SK-N-SH (cell line): ENCODE data around the gene DLG1. TPM values are rescaled to one million over a fixed set of nuclear protein-coding genes. Genes with fewer than 3 reads are reported as not detected.

Source experiments
- CTCF ChIA-PET: fragments of 300-600, 350-600 bp; formaldehyde crosslinking; extraction: SDS; loops from one replicate; lab custom pipeline; 2021; lab: Yijun Ruan, JAX
- POLR2A ChIA-PET: fragments of 350-600 bp; sonication (Branson Sonifier 250); formaldehyde crosslinking; extraction: SDS; loops from one replicate; lab custom pipeline; 2020; ENCODE audit warnings: antibody characterized with exemption, inconsistent platforms; lab: Yijun Ruan, JAX
- DNase-seq: peaks from one replicate; pipeline ENCODE4 v3.0.0; 2012
- H2AFZ ChIP-seq: fragments of 200-600 bp; sonication (generic); 2 replicates; pipeline ENCODE4 v1.8.1; 2016; ENCODE audit warnings: antibody characterized with exemption, mild to moderate bottlenecking, low read depth
- H3F3A ChIP-seq: fragments of 200-600 bp; sonication (generic); replicated peaks from 2 replicates; pipeline ENCODE3; 2016; ENCODE audit warnings: antibody characterized with exemption, mild to moderate bottlenecking; ENCODE audit not compliant: insufficient read depth
- H3K27ac ChIP-seq, 2 experiments: fragments of 200-500 bp in 1 of 2; fragments of 200-600 bp in 1 of 2; sonication (Bioruptor generic) in 1 of 2; sonication (generic), shearing (Covaris generic) in 1 of 2; 2 replicates each; pipeline versions ENCODE4 v1.5.1 to v1.6.1; 2014 to 2016; ENCODE audit warnings: low read depth in 2 of 2, inconsistent platforms in 1 of 2, low read length in 1 of 2, mild to moderate bottlenecking in 1 of 2, mixed read lengths in 1 of 2
- H3K27me3 ChIP-seq: fragments of 200-600 bp; sonication (generic), shearing (Covaris generic); 2 replicates; pipeline ENCODE4 v1.6.1; 2016; ENCODE audit warnings: mixed run types; ENCODE audit not compliant: insufficient read depth
- H3K36me3 ChIP-seq, 2 experiments: fragments of 200-500 bp in 1 of 2; fragments of 200-600 bp in 1 of 2; sonication (Bioruptor generic) in 1 of 2; sonication (generic) in 1 of 2; replicated peaks in 1 of 2; 2 replicates each; pipeline versions ENCODE3 to v1.5.1; 2014 to 2016; ENCODE audit warnings: low read length in 1 of 2, mild to moderate bottlenecking in 1 of 2; ENCODE audit not compliant: insufficient read depth in 2 of 2, control insufficient read depth in 1 of 2
- H3K4me1 ChIP-seq, 2 experiments: fragments of 200-500 bp in 1 of 2; fragments of 200-600 bp in 1 of 2; sonication (Bioruptor generic) in 1 of 2; sonication (generic), shearing (Covaris generic) in 1 of 2; 2 replicates each; pipeline versions ENCODE4 v1.5.1 to v1.6.1; 2014 to 2016; ENCODE audit warnings: low read depth in 1 of 2, low read length in 1 of 2, mixed run types in 1 of 2; ENCODE audit not compliant: insufficient read depth in 2 of 2, control insufficient read depth in 1 of 2
- H3K4me2 ChIP-seq: fragments of 200-600 bp; sonication (generic), shearing (Covaris generic); 2 replicates; pipeline ENCODE4 v1.6.1; 2017; ENCODE audit warnings: mixed run types
- H3K4me3 ChIP-seq, 2 experiments: fragments of 200-500 bp in 1 of 2; fragments of 200-600 bp in 1 of 2; sonication (Bioruptor generic) in 1 of 2; sonication (generic), shearing (Covaris generic) in 1 of 2; 2 replicates each; pipeline versions ENCODE4 v1.5.1 to v1.8.1; 2014 to 2016; ENCODE audit warnings: low read depth in 2 of 2, inconsistent platforms in 1 of 2, low read length in 1 of 2, mild to moderate bottlenecking in 1 of 2, mixed read lengths in 1 of 2, moderate library complexity in 1 of 2
- H3K79me2 ChIP-seq: fragments of 200-600 bp; sonication (generic); 2 replicates; pipeline ENCODE4 v1.8.1; 2017; ENCODE audit warnings: mild to moderate bottlenecking; ENCODE audit not compliant: insufficient read depth
- H3K9ac ChIP-seq: fragments of 200-600 bp; sonication (generic); 2 replicates; pipeline ENCODE4 v1.6.1; 2017; ENCODE audit warnings: mixed run types
- H3K9me2 ChIP-seq: fragments of 200-600 bp; sonication (generic); 2 replicates; pipeline ENCODE4 v1.6.1; 2017; ENCODE audit warnings: mixed run types
- H3K9me3 ChIP-seq: fragments of 200-600 bp; sonication (generic); 2 replicates; pipeline ENCODE4 v1.6.1; 2017; ENCODE audit warnings: mixed run types, mild to moderate bottlenecking, moderate library complexity
- H4K20me1 ChIP-seq: fragments of 200-600 bp; sonication (generic); 2 replicates; pipeline ENCODE4 v1.6.1; 2017; ENCODE audit warnings: mild to moderate bottlenecking, mixed run types; ENCODE audit not compliant: insufficient read depth
- EP300 ChIP-seq, 2 experiments: IDR thresholded peaks; 2 replicates each; pipeline versions ENCODE4 v1.4.0 to v1.6.1; 2012; ENCODE audit warnings: borderline replicate concordance in 1 of 2, low read depth in 1 of 2, low read length in 1 of 2
- FOXJ3 ChIP-seq: sonication (generic); formaldehyde crosslinking; IDR thresholded peaks from 2 replicates; pipeline ENCODE4 v1.5.1; 2020; ENCODE audit warnings: mild to moderate bottlenecking, missing genetic modification reagents
- FOXM1 ChIP-seq: IDR thresholded peaks from 2 replicates; pipeline ENCODE4 v1.4.0; 2012; ENCODE audit warnings: low read depth, mild to moderate bottlenecking
- JUND ChIP-seq: IDR thresholded peaks from 2 replicates; pipeline ENCODE4 v1.4.0; 2012
- MXI1 ChIP-seq: IDR thresholded peaks from 2 replicates; pipeline ENCODE4 v1.6.1; 2012; ENCODE audit warnings: mild to moderate bottlenecking, low read depth, low read length, improper control_type of control experiment
- POLR2AphosphoS5 ChIP-seq: IDR thresholded peaks from 2 replicates; pipeline ENCODE4 v1.6.1; 2012; ENCODE audit warnings: low read depth, low read length
- TAF1 ChIP-seq: IDR thresholded peaks from 2 replicates; pipeline ENCODE4 v1.6.1; 2012; ENCODE audit warnings: low read depth, mild to moderate bottlenecking, low read length, moderate library complexity, borderline replicate concordance
- WGBS: methylation state at CpG from one replicate; pipeline ENCODE4 v1.1.6; 2017; ENCODE audit warnings: low lambda C conversion rate; 5-methylcytosine and 5-hydroxymethylcytosine counted together
- polyA plus RNA-seq, 3 experiments: library from polyadenylated mRNA; depleted of rRNA; stranded (reverse); fragments of >200 nt; gene quantifications; 2 replicates each; pipeline ENCODE4 v1.2.3, GENCODE V29; 2012
- TF ChIP-seq, protein P1 (sequence below): IDR thresholded peaks from 2 replicates; pipeline ENCODE4; 2012
- TF ChIP-seq, protein P2 (sequence below): IDR thresholded peaks from 2 replicates; pipeline ENCODE4 v1.6.1; 2012; ENCODE audit warnings: mild to moderate bottlenecking, low read depth, low read length, moderate library complexity
- TF ChIP-seq, protein P3 (sequence below): IDR thresholded peaks from 2 replicates; pipeline ENCODE4 v1.4.0; 2012; ENCODE audit warnings: low read depth, borderline replicate concordance
- TF ChIP-seq, protein P4 (sequence below): fragments of 200-600 bp; sonication (generic); IDR thresholded peaks from 2 replicates; pipeline ENCODE4 v1.6.1; 2017; ENCODE audit warnings: antibody characterized with exemption, mild to moderate bottlenecking, moderate library complexity
- TF ChIP-seq, protein P5 (sequence below): fragments of 150-350 bp; IDR thresholded peaks from 2 replicates; pipeline ENCODE4 v1.6.1; 2017; ENCODE audit warnings: antibody characterized with exemption, low read length, low read depth, borderline replicate concordance

The DLG1 gene
- polyA plus RNA-seq, 1 of the 3 experiments (the other 2 are of a cell fraction): 16.5 TPM

DNA sequence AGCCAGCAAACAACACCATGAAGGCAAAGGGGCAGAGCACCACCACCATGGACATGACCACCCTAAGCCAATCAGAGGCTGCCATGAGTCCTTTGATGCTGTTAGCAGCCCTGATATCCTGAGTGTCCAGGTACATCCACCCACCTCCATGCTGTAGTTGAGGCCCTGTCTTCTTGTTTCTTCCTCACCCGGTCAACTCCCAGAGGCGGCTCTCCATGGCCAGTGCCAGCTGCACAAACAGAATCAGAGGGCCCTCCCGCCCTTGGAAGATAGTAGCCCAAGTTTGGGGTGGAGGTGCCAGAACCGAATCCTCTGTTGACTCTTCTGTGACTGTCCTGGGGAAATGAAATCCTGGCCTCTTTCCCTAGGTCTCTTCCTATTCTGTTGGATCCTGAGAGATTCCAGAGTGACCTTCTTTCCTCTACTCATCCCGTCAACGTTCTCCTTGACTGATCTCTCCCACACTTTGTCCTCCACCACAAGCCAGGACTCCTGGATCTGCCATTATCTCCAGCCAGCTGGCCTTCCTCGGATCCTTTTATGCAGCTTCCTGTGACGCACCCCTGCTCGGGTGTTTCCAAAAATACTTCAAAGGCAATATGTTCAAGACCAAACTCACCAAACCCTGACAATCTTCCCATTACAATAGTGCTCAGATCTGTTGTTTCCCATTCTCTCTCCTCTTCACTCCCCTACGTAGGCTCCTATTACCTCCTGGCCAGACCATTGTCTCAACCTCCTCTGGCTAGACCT lies 45.4 kb upstream of the DLG1 start:
- POLR2A ChIA-PET: no interaction called here
- Histone ChIP-seq H3K79me2 (no peaks in the 10 kb centered on the region), H3K4me3 (no peak overlapping the region), H3K9me3 (no peaks in the 10 kb centered on the region), H3K27me3 (no peaks in the 10 kb centered on the region), H3K4me1 (peaks cover 12 to 15% of the 10 kb centered on the region in 2 experiments; a peak in 3 of 4 replicates), H3F3A (no peaks in the 10 kb centered on the region), H2AFZ (no peak overlapping the region), H3K9ac (no peak overlapping the region), H3K27ac (no peak overlapping the region), H4K20me1 (no peaks in the 10 kb centered on the region), H3K36me3 (no peaks in the 10 kb centered on the region), H3K4me2 (no peak overlapping the region), H3K9me2 (no peaks in the 10 kb centered on the region)
- TF ChIP-seq FOXM1 (no peak), POLR2AphosphoS5 (no peak), MXI1 (no peak), FOXJ3 (CRISPR knock-in tag) (no peak), JUND (no peak), TAF1 (no peak), EP300 (IDR thresholded peaks at IDR 0.05; ENCODE audit: borderline replicate concordance in 1 of 2, low read depth in 1 of 2, low read length in 1 of 2) (no peak)
- TF ChIP-seq, protein P1, sequence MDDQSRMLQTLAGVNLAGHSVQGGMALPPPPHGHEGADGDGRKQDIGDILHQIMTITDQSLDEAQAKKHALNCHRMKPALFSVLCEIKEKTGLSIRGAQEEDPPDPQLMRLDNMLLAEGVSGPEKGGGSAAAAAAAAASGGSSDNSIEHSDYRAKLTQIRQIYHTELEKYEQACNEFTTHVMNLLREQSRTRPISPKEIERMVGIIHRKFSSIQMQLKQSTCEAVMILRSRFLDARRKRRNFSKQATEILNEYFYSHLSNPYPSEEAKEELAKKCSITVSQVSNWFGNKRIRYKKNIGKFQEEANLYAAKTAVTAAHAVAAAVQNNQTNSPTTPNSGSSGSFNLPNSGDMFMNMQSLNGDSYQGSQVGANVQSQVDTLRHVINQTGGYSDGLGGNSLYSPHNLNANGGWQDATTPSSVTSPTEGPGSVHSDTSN: no peak
- TF ChIP-seq, protein P2, sequence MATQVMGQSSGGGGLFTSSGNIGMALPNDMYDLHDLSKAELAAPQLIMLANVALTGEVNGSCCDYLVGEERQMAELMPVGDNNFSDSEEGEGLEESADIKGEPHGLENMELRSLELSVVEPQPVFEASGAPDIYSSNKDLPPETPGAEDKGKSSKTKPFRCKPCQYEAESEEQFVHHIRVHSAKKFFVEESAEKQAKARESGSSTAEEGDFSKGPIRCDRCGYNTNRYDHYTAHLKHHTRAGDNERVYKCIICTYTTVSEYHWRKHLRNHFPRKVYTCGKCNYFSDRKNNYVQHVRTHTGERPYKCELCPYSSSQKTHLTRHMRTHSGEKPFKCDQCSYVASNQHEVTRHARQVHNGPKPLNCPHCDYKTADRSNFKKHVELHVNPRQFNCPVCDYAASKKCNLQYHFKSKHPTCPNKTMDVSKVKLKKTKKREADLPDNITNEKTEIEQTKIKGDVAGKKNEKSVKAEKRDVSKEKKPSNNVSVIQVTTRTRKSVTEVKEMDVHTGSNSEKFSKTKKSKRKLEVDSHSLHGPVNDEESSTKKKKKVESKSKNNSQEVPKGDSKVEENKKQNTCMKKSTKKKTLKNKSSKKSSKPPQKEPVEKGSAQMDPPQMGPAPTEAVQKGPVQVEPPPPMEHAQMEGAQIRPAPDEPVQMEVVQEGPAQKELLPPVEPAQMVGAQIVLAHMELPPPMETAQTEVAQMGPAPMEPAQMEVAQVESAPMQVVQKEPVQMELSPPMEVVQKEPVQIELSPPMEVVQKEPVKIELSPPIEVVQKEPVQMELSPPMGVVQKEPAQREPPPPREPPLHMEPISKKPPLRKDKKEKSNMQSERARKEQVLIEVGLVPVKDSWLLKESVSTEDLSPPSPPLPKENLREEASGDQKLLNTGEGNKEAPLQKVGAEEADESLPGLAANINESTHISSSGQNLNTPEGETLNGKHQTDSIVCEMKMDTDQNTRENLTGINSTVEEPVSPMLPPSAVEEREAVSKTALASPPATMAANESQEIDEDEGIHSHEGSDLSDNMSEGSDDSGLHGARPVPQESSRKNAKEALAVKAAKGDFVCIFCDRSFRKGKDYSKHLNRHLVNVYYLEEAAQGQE: no peak
- TF ChIP-seq, protein P3, sequence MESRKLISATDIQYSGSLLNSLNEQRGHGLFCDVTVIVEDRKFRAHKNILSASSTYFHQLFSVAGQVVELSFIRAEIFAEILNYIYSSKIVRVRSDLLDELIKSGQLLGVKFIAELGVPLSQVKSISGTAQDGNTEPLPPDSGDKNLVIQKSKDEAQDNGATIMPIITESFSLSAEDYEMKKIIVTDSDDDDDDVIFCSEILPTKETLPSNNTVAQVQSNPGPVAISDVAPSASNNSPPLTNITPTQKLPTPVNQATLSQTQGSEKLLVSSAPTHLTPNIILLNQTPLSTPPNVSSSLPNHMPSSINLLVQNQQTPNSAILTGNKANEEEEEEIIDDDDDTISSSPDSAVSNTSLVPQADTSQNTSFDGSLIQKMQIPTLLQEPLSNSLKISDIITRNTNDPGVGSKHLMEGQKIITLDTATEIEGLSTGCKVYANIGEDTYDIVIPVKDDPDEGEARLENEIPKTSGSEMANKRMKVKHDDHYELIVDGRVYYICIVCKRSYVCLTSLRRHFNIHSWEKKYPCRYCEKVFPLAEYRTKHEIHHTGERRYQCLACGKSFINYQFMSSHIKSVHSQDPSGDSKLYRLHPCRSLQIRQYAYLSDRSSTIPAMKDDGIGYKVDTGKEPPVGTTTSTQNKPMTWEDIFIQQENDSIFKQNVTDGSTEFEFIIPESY: no peak
- TF ChIP-seq, protein P4, sequence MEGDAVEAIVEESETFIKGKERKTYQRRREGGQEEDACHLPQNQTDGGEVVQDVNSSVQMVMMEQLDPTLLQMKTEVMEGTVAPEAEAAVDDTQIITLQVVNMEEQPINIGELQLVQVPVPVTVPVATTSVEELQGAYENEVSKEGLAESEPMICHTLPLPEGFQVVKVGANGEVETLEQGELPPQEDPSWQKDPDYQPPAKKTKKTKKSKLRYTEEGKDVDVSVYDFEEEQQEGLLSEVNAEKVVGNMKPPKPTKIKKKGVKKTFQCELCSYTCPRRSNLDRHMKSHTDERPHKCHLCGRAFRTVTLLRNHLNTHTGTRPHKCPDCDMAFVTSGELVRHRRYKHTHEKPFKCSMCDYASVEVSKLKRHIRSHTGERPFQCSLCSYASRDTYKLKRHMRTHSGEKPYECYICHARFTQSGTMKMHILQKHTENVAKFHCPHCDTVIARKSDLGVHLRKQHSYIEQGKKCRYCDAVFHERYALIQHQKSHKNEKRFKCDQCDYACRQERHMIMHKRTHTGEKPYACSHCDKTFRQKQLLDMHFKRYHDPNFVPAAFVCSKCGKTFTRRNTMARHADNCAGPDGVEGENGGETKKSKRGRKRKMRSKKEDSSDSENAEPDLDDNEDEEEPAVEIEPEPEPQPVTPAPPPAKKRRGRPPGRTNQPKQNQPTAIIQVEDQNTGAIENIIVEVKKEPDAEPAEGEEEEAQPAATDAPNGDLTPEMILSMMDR: no peak
- TF ChIP-seq, protein P5, sequence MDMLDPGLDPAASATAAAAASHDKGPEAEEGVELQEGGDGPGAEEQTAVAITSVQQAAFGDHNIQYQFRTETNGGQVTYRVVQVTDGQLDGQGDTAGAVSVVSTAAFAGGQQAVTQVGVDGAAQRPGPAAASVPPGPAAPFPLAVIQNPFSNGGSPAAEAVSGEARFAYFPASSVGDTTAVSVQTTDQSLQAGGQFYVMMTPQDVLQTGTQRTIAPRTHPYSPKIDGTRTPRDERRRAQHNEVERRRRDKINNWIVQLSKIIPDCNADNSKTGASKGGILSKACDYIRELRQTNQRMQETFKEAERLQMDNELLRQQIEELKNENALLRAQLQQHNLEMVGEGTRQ: no peak
- WGBS: 82% methylated on average over 8 of the region's 10 CpGs
- CTCF ChIA-PET: interaction anchor here (0.6 kb wide), 1 partner anchor 20 kb away, joined by 3 read pairs; no protein-coding TSS in a partner anchor
- no peak for DNase-seq
